ENCODE data around the gene NIN. TPM values are rescaled to one million over a fixed set of nuclear protein-coding genes. Genes with fewer than 3 reads are reported as not detected.

The NIN gene
- total and polyA plus RNA-seq, 11 donors, result 11.7 to 48.3 (median 25.0) TPM

- Histone ChIP-seq H3K27me3 (no peaks in the 10 kb centered on the region), H3K27ac (peak overlapping the region in 3 of 12 donors; percentile 26 to 64 (median 53)), H3K36me3 (peaks cover 0 to 25% (median 5%) of the 10 kb centered on the region in 9 donors), H3K4me1 (peaks cover 8 to 63% (median 33%) of the 10 kb centered on the region in 12 donors), H3K4me3 (peak overlapping the region in 1 of 12 donors; percentile 5), H3K9me3 (no peaks in the 10 kb centered on the region)
- no peak for TF ChIP-seq POLR2A (IDR thresholded peaks at IDR 0.05)
- no peak for TF ChIP-seq CTCF (IDR thresholded peaks at IDR 0.05)
- WGBS, 4 donors, result 70 to 76% (median 75%) methylated on average over 12 to 16 of the region's 16 CpGs
- DNase-seq, result peak in 1 of 5 donors; percentile 33
- ATAC-seq, result peak; percentile 39 to 51 (median 42)
- intact Hi-C loops (cut with DNase I), result loop anchor here in 2 of 10 donors (5.0 kb wide), 1 partner anchor 72 kb away; no protein-coding TSS in a partner anchor
Observed at GRCh38 chr14:50784683-50785456, 46.1 kb downstream of the NIN start.

- DNase-seq (no peak), ATAC-seq (no peak)
- 67 to 83% (median 75%) methylated on average over 2 of the region's 2 CpGs for WGBS, 4 donors
- peaks cover 8 to 69% (median 33%) of the 10 kb centered on the region in 12 donors for H3K4me1 ChIP-seq
- peaks cover 0 to 15% (median 2%) of the 10 kb centered on the region in 9 donors for H3K36me3 ChIP-seq
- peak overlapping the region in 2 of 12 donors; percentile 15 for H3K27ac ChIP-seq
- no peaks in the 10 kb centered on the region for H3K27me3 ChIP-seq
- TF ChIP-seq POLR2A (IDR thresholded peaks at IDR 0.05), result no peak
- no peak for TF ChIP-seq CTCF (IDR thresholded peaks at IDR 0.05)
- H3K9me3 ChIP-seq, result no peaks in the 10 kb centered on the region
- intact Hi-C loops (cut with DNase I), result loop anchor here in 2 of 10 donors (5.0 kb wide), 1 partner anchor 74 kb away; no protein-coding TSS in a partner anchor
- no peak overlapping the region for H3K4me3 ChIP-seq
Observed at GRCh38 chr14:50783563-50783962, 47.4 kb downstream of the NIN start.

- 91 to 96% (median 93%) methylated on average over 4 of the region's 4 CpGs for WGBS, 4 donors
- DNase-seq (no peak), ATAC-seq (no peak)
- Histone ChIP-seq H3K9me3 (no peaks in the 10 kb centered on the region), H3K36me3 (peaks cover 0 to 25% (median 12%) of the 10 kb centered on the region in 9 donors), H3K4me1 (peaks cover under 1 to 49% (median 18%) of the 10 kb centered on the region in 12 donors), H3K27me3 (no peaks in the 10 kb centered on the region), H3K4me3 (no peak overlapping the region), H3K27ac (no peak overlapping the region)
- TF ChIP-seq POLR2A (IDR thresholded peaks at IDR 0.05), result no peak
- no peak for TF ChIP-seq CTCF (IDR thresholded peaks at IDR 0.05)
- intact Hi-C loops (cut with DNase I), result loop anchor here in 2 of 10 donors (5.0 kb wide), 1 partner anchor 77 kb away; no protein-coding TSS in a partner anchor
Observed at GRCh38 chr14:50780393-50780792, 50.6 kb downstream of the NIN start.
